GM12878 (cell line): ENCODE data around the gene CELSR3. TPM values are rescaled to one million over a fixed set of nuclear protein-coding genes. Genes with fewer than 3 reads are reported as not detected.

ENCODE experiments used
- ATAC-seq: fragments of 200-7000 bp; cut with Tn5 transposase; 3 replicates; pipeline ENCODE4 v1.9.1; 2020; ENCODE audit warnings: mild to moderate bottlenecking, moderate library complexity
- BruUV-seq: library from RNA; stranded (reverse); fragments of 400-500 nt; replicated peaks from 2 replicates; lab custom pipeline; 2021; lab: Mats Ljungman, UMichigan
- CTCF ChIA-PET: fragments of 300-600 bp; sonication (Branson Sonifier 250); formaldehyde crosslinking; extraction: SDS; loops from one replicate; lab custom pipeline; 2021; ENCODE audit warnings: inconsistent platforms; lab: Yijun Ruan, JAX
- POLR2A ChIA-PET: fragments of 350-600 bp; formaldehyde crosslinking; extraction: SDS; loops from one replicate; lab custom pipeline; 2021; ENCODE audit warnings: inconsistent platforms; lab: Charles Lee
- RAD21 ChIA-PET: fragments of 300-600 bp; sonication (Branson Sonifier 250); formaldehyde crosslinking; loops from one replicate; lab custom pipeline; 2023; ENCODE audit warnings: antibody characterized with exemption; ENCODE audit not compliant: unreplicated experiment; lab: Charles Lee
- SMC1A ChIA-PET: fragments of 300-600 bp; sonication (Branson Sonifier 250); formaldehyde crosslinking; loops from one replicate; lab custom pipeline; 2023; ENCODE audit not compliant: unreplicated experiment, uncharacterized antibody; lab: Charles Lee
- DNase-seq: peaks from one replicate; pipeline ENCODE4 v3.0.0-alpha.2; 2011; ENCODE audit warnings: low read depth, low spot score
- FAIRE-seq: peaks from 3 replicates; lab custom pipeline; 2011; peaks lifted over from hg19 to GRCh38; lab: Jason Lieb, UNC
- H2AFZ ChIP-seq: 2 replicates; pipeline ENCODE4 v1.6.0; 2011; ENCODE audit warnings: low read depth, low read length, control low read depth; ENCODE audit not compliant: control insufficient read depth
- H3K27ac ChIP-seq: 2 replicates; pipeline ENCODE4 v1.5.1; 2011; ENCODE audit warnings: control low read depth; ENCODE audit not compliant: control insufficient read depth, insufficient read depth
- H3K27me3 ChIP-seq, 2 experiments: replicated peaks in 1 of 2; 2 replicates each; pipeline versions ENCODE4 v1.6.0 to v1.6.1; 2011; ENCODE audit warnings: low read length in 1 of 2; ENCODE audit not compliant: control insufficient read depth in 2 of 2, insufficient read depth in 2 of 2
- H3K36me3 ChIP-seq, 2 experiments: 2 replicates each; pipeline ENCODE4 v1.5.1; 2011; ENCODE audit warnings: low read length in 1 of 2; ENCODE audit not compliant: control insufficient read depth in 2 of 2, insufficient read depth in 2 of 2
- H3K4me1 ChIP-seq: 2 replicates; pipeline ENCODE4 v1.6.1; 2011; ENCODE audit warnings: mild to moderate bottlenecking, low read length, moderate library complexity, mixed read lengths; ENCODE audit not compliant: control insufficient read depth, insufficient read depth
- H3K4me2 ChIP-seq: 2 replicates; pipeline ENCODE4 v1.6.0; 2011; ENCODE audit warnings: control low read depth; ENCODE audit not compliant: control insufficient read depth, insufficient read depth
- H3K4me3 ChIP-seq: fragments of 200-600 bp; sonication (generic); 2 replicates; pipeline ENCODE4 v1.5.1; 2016
- H3K79me2 ChIP-seq: 2 replicates; pipeline ENCODE4 v1.6.0; 2011; ENCODE audit warnings: low read length; ENCODE audit not compliant: control insufficient read depth, insufficient read depth
- H3K9ac ChIP-seq: 2 replicates; pipeline ENCODE4 v1.8.0; 2011; ENCODE audit warnings: low read length, control low read depth, mixed read lengths; ENCODE audit not compliant: control insufficient read depth, insufficient read depth
- H3K9me3 ChIP-seq: replicated peaks from 3 replicates; pipeline ENCODE4 v1.5.1; 2011; ENCODE audit warnings: mild to moderate bottlenecking, low read length; ENCODE audit not compliant: control insufficient read depth, insufficient read depth
- H4K20me1 ChIP-seq: 2 replicates; pipeline ENCODE4 v1.6.0; 2011; ENCODE audit not compliant: control insufficient read depth, insufficient read depth
- PKNOX1 ChIP-seq: fragments of 450-650 bp; IDR thresholded peaks from 2 replicates; pipeline ENCODE4 v1.6.1; 2016; ENCODE audit warnings: mild to moderate bottlenecking
- RFX5 ChIP-seq: IDR thresholded peaks from 2 replicates; pipeline ENCODE4 v1.6.1; 2011; ENCODE audit warnings: low read depth, low read length, improper control_type of control experiment
- ZNF622 ChIP-seq: fragments of 450-650 bp; IDR thresholded peaks from 2 replicates; pipeline ENCODE4 v1.6.1; 2017; ENCODE audit warnings: mild to moderate bottlenecking, inconsistent platforms
- WGBS: methylation state at CpG from one replicate; pipeline ENCODE4 v1.1.6; 2016; ENCODE audit warnings: low lambda C conversion rate; ENCODE audit not compliant: insufficient replicate concordance, insufficient coverage; ENCODE audit errors: missing lambda C conversion rate; 5-methylcytosine and 5-hydroxymethylcytosine counted together
- in situ Hi-C: fragments of 300-500 bp; cut with MboI; formaldehyde crosslinking; loops from 9 replicates; pipeline ENCODE4 v1.14.3; 2018; ENCODE audit warnings: mixed read lengths
- intact Hi-C: fragments of 100-400 bp; cut with micrococcal nuclease; formaldehyde crosslinking; loops from one replicate; pipeline ENCODE4 v1.14.2; 2022; ENCODE audit not compliant: unreplicated experiment
- microRNA-seq: library from miRNA; unstranded; fragments of <30 nt; microRNA quantifications from one replicate; pipeline ENCODE4, GENCODE V29; 2018
- polyA plus RNA-seq, 11 experiments: library from polyadenylated mRNA; depleted of rRNA in 4 of 11; unstranded in 6 of 11; stranded (reverse) in 5 of 11; fragments of >200 nt; fragmentation: Nextera tagmentation in 4 of 11; fragmentation: Illumina TruSeq in 1 of 11; extraction: Ambion mirVana in 4 of 11; extraction: Trizol in 1 of 11; gene quantifications; 1 replicate in 1 of 11; 2 replicates in 10 of 11; pipeline versions ENCODE4 v1.2.1 to v1.2.3, GENCODE V29; 2011 to 2016; ENCODE audit warnings: inconsistent platforms in 2 of 11, missing spikeins in 2 of 11, low read depth in 1 of 11
- small RNA-seq: library from RNA; depleted of rRNA; stranded (forward); fragments of <200 nt; gene quantifications from one replicate; pipeline ENCODE3, GENCODE V24; 2014
- total RNA-seq, 4 experiments: library from RNA; depleted of rRNA in 3 of 4; stranded (reverse); fragments of >200 nt in 3 of 4; fragmentation: Illumina TruSeq in 1 of 4; extraction: Trizol in 1 of 4; gene quantifications; 2 replicates each; pipeline versions ENCODE4 v1.2.1 to v1.2.3, GENCODE V29; 2013 to 2021

The CELSR3 gene
- total and polyA plus RNA-seq, 10 of the 15 experiments (the other 5 are each of a cell fraction or from before 2014, with no cell fraction given), result 0.08 to 1.6 (median 0.57) TPM

DNA sequence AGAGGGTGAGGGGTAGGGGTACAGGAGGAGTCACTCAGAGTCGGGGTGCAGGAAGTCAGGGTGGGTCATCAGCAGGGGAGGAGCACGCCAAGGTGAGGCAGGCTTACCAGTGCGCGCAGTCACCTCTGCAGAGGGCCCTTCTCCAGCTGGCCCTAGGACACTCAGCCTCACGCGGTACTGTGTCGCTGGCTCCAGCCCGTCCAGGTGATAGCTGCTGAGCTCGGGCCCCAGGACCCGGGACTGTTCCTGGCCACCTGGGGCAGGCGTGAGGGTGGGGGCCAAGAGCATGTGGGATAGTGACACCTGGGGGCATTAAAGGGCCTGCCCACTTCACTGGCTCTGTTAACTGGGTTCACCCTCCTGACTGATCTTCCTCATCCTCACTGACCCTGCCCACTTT, 75.0 kb downstream of the CELSR3 start:
- in situ Hi-C loops (no loop called here), intact Hi-C loops (no loop called here)
- H3K4me1 ChIP-seq, result no peaks in the 10 kb centered on the region
- FAIRE-seq (no peak), DNase-seq (no peak), ATAC-seq (no peak)
- H3K79me2 ChIP-seq, result no peaks in the 10 kb centered on the region
- H3K9me3 ChIP-seq, result no peaks in the 10 kb centered on the region
- SMC1A ChIA-PET, result no interaction called here
- CTCF ChIA-PET, result interaction anchor here (1.1 kb wide), 1 partner anchor 29 kb away, joined by 3 read pairs; no protein-coding TSS in a partner anchor
- H4K20me1 ChIP-seq, result no peaks in the 10 kb centered on the region
- no peak overlapping the region for H3K4me3 ChIP-seq
- H3K36me3 ChIP-seq, result no peaks in the 10 kb centered on the region
- POLR2A ChIA-PET, result no interaction called here
- H3K27me3 ChIP-seq, result no peaks in the 10 kb centered on the region
- H3K9ac ChIP-seq, result no peak overlapping the region
- no TSS peak for BruUV-seq
- no peak overlapping the region for H3K4me2 ChIP-seq
- WGBS, result 50% methylated on average over 10 of the region's 11 CpGs
- RAD21 ChIA-PET, result no interaction called here
- H2AFZ ChIP-seq, result no peak overlapping the region
- TF ChIP-seq RFX5, result no peak
- TF ChIP-seq ZNF622, result no peak
- no peak for TF ChIP-seq PKNOX1
- H3K27ac ChIP-seq, result no peak overlapping the region

Small RNA genes within 50 kb of the gene (microRNA-seq; reads per million reads assigned to microRNA genes)
- not detected for gene MIR4793

Small RNA genes within 50 kb of the gene (small RNA-seq; reads per million reads assigned to genes)
- gene AC141002.1, result not detected

Other genes starting within 250 kb of the CELSR3 start
Only the 7 nearest of the 15 such genes appear.
- not detected in 2 replicates for gene UCN2, start 99.1 kb downstream of the CELSR3 start, total RNA-seq (2014; rRNA removed)
- not detected in 2 replicates for gene UCN2, start 99.1 kb downstream of the CELSR3 start, total RNA-seq (2014; rRNA removed; fragmentation: Illumina TruSeq; extraction: Trizol)
- gene UCN2, start 99.1 kb downstream of the CELSR3 start, total RNA-seq (2021), result not detected in 2 replicates
- gene UCN2, start 99.1 kb downstream of the CELSR3 start, polyA plus RNA-seq (2011; rRNA removed), result not detected in 2 replicates
- gene UCN2, start 99.1 kb downstream of the CELSR3 start, polyA plus RNA-seq (2014; fragmentation: Illumina TruSeq; extraction: Trizol), result not detected in 2 replicates
- gene UCN2, start 99.1 kb downstream of the CELSR3 start, polyA plus RNA-seq (2014; fragmentation: Nextera tagmentation; extraction: Ambion mirVana), result not detected
- 0.05 TPM in 1 of 2 replicates, not detected in the other for gene UCN2, start 99.1 kb downstream of the CELSR3 start, polyA plus RNA-seq (2014; rRNA removed)
- not detected for gene UCN2, start 99.1 kb downstream of the CELSR3 start, polyA plus RNA-seq (2016; fragmentation: Nextera tagmentation; extraction: Ambion mirVana)
- gene COL7A1, start 67.6 kb downstream of the CELSR3 start, total RNA-seq (2014; rRNA removed), result 0.11 and 0.23 TPM in 2 replicates
- 0.28 and 0.31 TPM in 2 replicates for gene COL7A1, start 67.6 kb downstream of the CELSR3 start, total RNA-seq (2014; rRNA removed; fragmentation: Illumina TruSeq; extraction: Trizol)
- 0.64 and 1.9 TPM in 2 replicates for gene COL7A1, start 67.6 kb downstream of the CELSR3 start, total RNA-seq (2021)
- 0.32 and 1.4 TPM in 2 replicates for gene COL7A1, start 67.6 kb downstream of the CELSR3 start, polyA plus RNA-seq (2011; rRNA removed)
- 0.24 TPM in 1 of 2 replicates, not detected in the other for gene COL7A1, start 67.6 kb downstream of the CELSR3 start, polyA plus RNA-seq (2014; fragmentation: Illumina TruSeq; extraction: Trizol)
- under 1 TPM in 1 of 2 experiments, not detected in 1; 0.24 TPM for gene COL7A1, start 67.6 kb downstream of the CELSR3 start, polyA plus RNA-seq (2014; fragmentation: Nextera tagmentation; extraction: Ambion mirVana)
- gene COL7A1, start 67.6 kb downstream of the CELSR3 start, polyA plus RNA-seq (2014; rRNA removed), result 1.0 and 1.3 TPM in 2 replicates
- under 1 TPM; 0.01 to 0.29 TPM for gene COL7A1, start 67.6 kb downstream of the CELSR3 start, polyA plus RNA-seq (2016; fragmentation: Nextera tagmentation; extraction: Ambion mirVana)
- gene UQCRC1, start 53.2 kb downstream of the CELSR3 start, total RNA-seq (2014; rRNA removed), result 220 and 233 TPM in 2 replicates
- 210 and 214 TPM in 2 replicates for gene UQCRC1, start 53.2 kb downstream of the CELSR3 start, total RNA-seq (2014; rRNA removed; fragmentation: Illumina TruSeq; extraction: Trizol)
- 254 and 259 TPM in 2 replicates for gene UQCRC1, start 53.2 kb downstream of the CELSR3 start, total RNA-seq (2021)
- gene UQCRC1, start 53.2 kb downstream of the CELSR3 start, polyA plus RNA-seq (2011; rRNA removed), result 274 and 426 TPM in 2 replicates
- gene UQCRC1, start 53.2 kb downstream of the CELSR3 start, polyA plus RNA-seq (2014; fragmentation: Illumina TruSeq; extraction: Trizol), result 161 and 223 TPM in 2 replicates
- 100 to 1,000 TPM; 116 to 188 TPM for gene UQCRC1, start 53.2 kb downstream of the CELSR3 start, polyA plus RNA-seq (2014; fragmentation: Nextera tagmentation; extraction: Ambion mirVana)
- 197 and 221 TPM in 2 replicates for gene UQCRC1, start 53.2 kb downstream of the CELSR3 start, polyA plus RNA-seq (2014; rRNA removed)
- 100 to 1,000 TPM; 374 to 394 TPM for gene UQCRC1, start 53.2 kb downstream of the CELSR3 start, polyA plus RNA-seq (2016; fragmentation: Nextera tagmentation; extraction: Ambion mirVana)
- gene TMEM89, start 41.1 kb downstream of the CELSR3 start, total RNA-seq (2014; rRNA removed), result not detected in 2 replicates
- not detected in 2 replicates for gene TMEM89, start 41.1 kb downstream of the CELSR3 start, total RNA-seq (2014; rRNA removed; fragmentation: Illumina TruSeq; extraction: Trizol)
- not detected in 2 replicates for gene TMEM89, start 41.1 kb downstream of the CELSR3 start, total RNA-seq (2021)
- not detected in 2 replicates for gene TMEM89, start 41.1 kb downstream of the CELSR3 start, polyA plus RNA-seq (2011; rRNA removed)
- not detected in 2 replicates for gene TMEM89, start 41.1 kb downstream of the CELSR3 start, polyA plus RNA-seq (2014; fragmentation: Illumina TruSeq; extraction: Trizol)
- gene TMEM89, start 41.1 kb downstream of the CELSR3 start, polyA plus RNA-seq (2014; fragmentation: Nextera tagmentation; extraction: Ambion mirVana), result not detected
- gene TMEM89, start 41.1 kb downstream of the CELSR3 start, polyA plus RNA-seq (2014; rRNA removed), result not detected in 2 replicates
- gene TMEM89, start 41.1 kb downstream of the CELSR3 start, polyA plus RNA-seq (2016; fragmentation: Nextera tagmentation; extraction: Ambion mirVana), result not detected
- 17.1 and 17.8 TPM in 2 replicates for gene SLC26A6, start 27.4 kb downstream of the CELSR3 start, total RNA-seq (2014; rRNA removed)
- 7.2 and 7.8 TPM in 2 replicates for gene SLC26A6, start 27.4 kb downstream of the CELSR3 start, total RNA-seq (2014; rRNA removed; fragmentation: Illumina TruSeq; extraction: Trizol)
- 18.8 and 24.9 TPM in 2 replicates for gene SLC26A6, start 27.4 kb downstream of the CELSR3 start, total RNA-seq (2021)
- 10.5 and 16.5 TPM in 2 replicates for gene SLC26A6, start 27.4 kb downstream of the CELSR3 start, polyA plus RNA-seq (2011; rRNA removed)
- gene SLC26A6, start 27.4 kb downstream of the CELSR3 start, polyA plus RNA-seq (2014; fragmentation: Illumina TruSeq; extraction: Trizol), result 8.9 and 11.9 TPM in 2 replicates
- gene SLC26A6, start 27.4 kb downstream of the CELSR3 start, polyA plus RNA-seq (2014; fragmentation: Nextera tagmentation; extraction: Ambion mirVana), result 1 to 10 TPM; 2.1 to 2.9 TPM
- gene SLC26A6, start 27.4 kb downstream of the CELSR3 start, polyA plus RNA-seq (2014; rRNA removed), result 20.6 and 22.5 TPM in 2 replicates
- 10 to 100 TPM; 11.2 to 14.7 TPM for gene SLC26A6, start 27.4 kb downstream of the CELSR3 start, polyA plus RNA-seq (2016; fragmentation: Nextera tagmentation; extraction: Ambion mirVana)
- gene NCKIPSD, start 23.0 kb upstream of the CELSR3 start, total RNA-seq (2014; rRNA removed), result 16.3 and 20.8 TPM in 2 replicates
- gene NCKIPSD, start 23.0 kb upstream of the CELSR3 start, total RNA-seq (2014; rRNA removed; fragmentation: Illumina TruSeq; extraction: Trizol), result 7.5 and 7.7 TPM in 2 replicates
- gene NCKIPSD, start 23.0 kb upstream of the CELSR3 start, total RNA-seq (2021), result 18.9 and 20.1 TPM in 2 replicates
- gene NCKIPSD, start 23.0 kb upstream of the CELSR3 start, polyA plus RNA-seq (2011; rRNA removed), result 16.2 and 31.6 TPM in 2 replicates
- gene NCKIPSD, start 23.0 kb upstream of the CELSR3 start, polyA plus RNA-seq (2014; fragmentation: Illumina TruSeq; extraction: Trizol), result 5.3 and 11.7 TPM in 2 replicates
- 1 to 10 TPM in 1 of 2 experiments, under 1 TPM in 1; 0.93 to 2.9 TPM for gene NCKIPSD, start 23.0 kb upstream of the CELSR3 start, polyA plus RNA-seq (2014; fragmentation: Nextera tagmentation; extraction: Ambion mirVana)
- 16.8 and 17.7 TPM in 2 replicates for gene NCKIPSD, start 23.0 kb upstream of the CELSR3 start, polyA plus RNA-seq (2014; rRNA removed)
- 10 to 100 TPM; 14.9 to 15.5 TPM for gene NCKIPSD, start 23.0 kb upstream of the CELSR3 start, polyA plus RNA-seq (2016; fragmentation: Nextera tagmentation; extraction: Ambion mirVana)
- gene IP6K2, start 54.3 kb upstream of the CELSR3 start, total RNA-seq (2014; rRNA removed), result 61.7 and 70.2 TPM in 2 replicates
- 67.0 and 68.7 TPM in 2 replicates for gene IP6K2, start 54.3 kb upstream of the CELSR3 start, total RNA-seq (2014; rRNA removed; fragmentation: Illumina TruSeq; extraction: Trizol)
- gene IP6K2, start 54.3 kb upstream of the CELSR3 start, total RNA-seq (2021), result 57.4 and 59.7 TPM in 2 replicates
- 77.9 and 95.9 TPM in 2 replicates for gene IP6K2, start 54.3 kb upstream of the CELSR3 start, polyA plus RNA-seq (2011; rRNA removed)
- 69.3 and 70.7 TPM in 2 replicates for gene IP6K2, start 54.3 kb upstream of the CELSR3 start, polyA plus RNA-seq (2014; fragmentation: Illumina TruSeq; extraction: Trizol)
- gene IP6K2, start 54.3 kb upstream of the CELSR3 start, polyA plus RNA-seq (2014; fragmentation: Nextera tagmentation; extraction: Ambion mirVana), result 10 to 100 TPM; 25.8 to 37.6 TPM
- 77.5 and 82.0 TPM in 2 replicates for gene IP6K2, start 54.3 kb upstream of the CELSR3 start, polyA plus RNA-seq (2014; rRNA removed)
- 10 to 100 TPM; 78.6 to 81.7 TPM for gene IP6K2, start 54.3 kb upstream of the CELSR3 start, polyA plus RNA-seq (2016; fragmentation: Nextera tagmentation; extraction: Ambion mirVana)